Measurements from ENCODE around the gene DCAF11. TPM values are rescaled to one million over a fixed set of nuclear protein-coding genes. Genes with fewer than 3 reads are reported as not detected.
A peak's percentile ranks its signal among the peaks of the same experiment; 100 is the strongest.

Gene DCAF11
- total and polyA plus RNA-seq, 2 of the 8 experiments (the other 6 are each of a cell fraction or from before 2014, with no cell fraction given) = 60.4 to 63.6 TPM

DNA sequence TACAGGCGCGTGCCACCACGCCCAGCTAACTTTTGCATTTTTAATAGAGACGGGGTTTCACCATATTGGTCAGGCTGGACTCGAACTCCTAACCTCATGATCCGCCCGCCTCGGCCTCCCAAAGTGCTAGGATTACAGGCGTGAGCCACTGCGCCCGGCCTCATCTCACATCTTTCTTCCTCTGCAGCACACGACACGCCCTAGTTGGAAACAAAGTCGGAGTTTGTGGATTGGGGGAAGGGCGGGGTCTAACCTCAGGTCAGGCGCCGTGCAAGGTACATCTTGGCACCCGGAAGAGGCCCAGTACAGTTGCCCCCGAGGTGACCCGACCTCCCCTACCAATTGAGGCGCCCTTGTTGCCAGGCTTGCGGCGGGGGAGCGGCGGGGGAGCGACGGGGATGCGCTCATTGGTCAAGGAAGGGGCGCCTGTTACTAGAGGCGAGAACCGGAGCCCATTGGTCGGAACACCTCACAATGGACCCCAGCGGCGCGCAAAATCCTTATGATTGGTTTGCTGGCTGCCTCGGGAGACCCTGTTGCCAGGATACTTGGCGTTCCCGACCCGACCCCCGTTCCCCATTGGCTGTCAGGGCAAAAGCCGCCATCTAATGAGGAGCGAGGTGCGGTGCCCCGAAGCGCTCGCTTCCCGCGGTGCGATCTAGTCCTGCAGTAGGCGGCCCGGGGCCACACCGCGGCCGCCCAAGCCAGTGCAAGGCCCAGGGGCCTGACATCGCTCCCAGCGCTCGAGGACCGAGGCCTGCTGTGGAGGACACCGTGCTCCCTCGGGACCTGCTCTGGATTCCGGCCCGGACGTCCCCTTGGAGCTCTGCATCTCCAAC, 57.1 kb downstream of the DCAF11 start, which contains the start of gene REC8:
TSS of gene REC8 (plus strand) at position 659 of the 839 bp plus-strand sequence. CDS start 473 bp downstream, outside the sequence.
- Histone ChIP-seq H3K23ac (ENCODE audit: insufficient read length) (no peak within 1 kb of the TSS), H4K8ac (ENCODE audit: extremely low read depth, insufficient read depth, low read length) (peak within 1 kb of the TSS; percentile 59; the same call in 1 of the 2 replicates), H2BK20ac (ENCODE audit: low read length) (no peak within 1 kb of the TSS), H3K4ac (replicated peaks; ENCODE audit: insufficient read length, low read depth, low read length) (no peak within 1 kb of the TSS), H3K79me1 (ENCODE audit: low read depth, low read length) (no peaks in the 10 kb centered on the region), H4K91ac (replicated peaks; ENCODE audit: insufficient read length, low read length) (no peak within 1 kb of the TSS), H4K20me1 (replicated peaks in 1 of 2; ENCODE audit: control insufficient read depth in 1 of 2, insufficient read depth in 2 of 2, low read length in 2 of 2) (no peaks in the 10 kb centered on the region), H3K18ac (ENCODE audit: extremely low read depth, low read length) (peak within 1 kb of the TSS; percentile 83), H3K14ac (ENCODE audit: insufficient read length) (no peak within 1 kb of the TSS), H3K79me2 (ENCODE audit: control insufficient read depth in 1 of 2, insufficient read depth in 2 of 2, low read length in 2 of 2) (no peaks in the 10 kb centered on the region), H3K27me3 (replicated peaks in 1 of 4; ENCODE audit: control insufficient read depth in 3 of 4, extremely low read depth in 1 of 4, insufficient read depth in 3 of 4, low read length in 3 of 4) (no peaks in the 10 kb centered on the region), H2BK5ac (ENCODE audit: low read depth, low read length) (peak within 1 kb of the TSS; percentile 60; the same call in 1 of the 2 replicates), H3K56ac (replicated peaks; ENCODE audit: insufficient read length, low read depth, low read length) (no peak within 1 kb of the TSS), H3K36me3 (ENCODE audit: control insufficient read depth in 2 of 4, insufficient read depth in 4 of 4, low read length in 3 of 4) (peaks cover 0 to under 1% (median 0%) of the 10 kb centered on the region in 4 experiments; a peak in 2 of 8 replicates), H3K4me2 (ENCODE audit: insufficient read depth in 1 of 2, low read depth in 2 of 2, low read length in 2 of 2) (peak within 1 kb of the TSS; percentile 75 to 96), H2BK120ac (replicated peaks; ENCODE audit: low read depth, low read length) (no peak within 1 kb of the TSS), H2BK15ac (ENCODE audit: low read length) (0 out of 2 replicates have a peak within 1 kb of the TSS, but pooled peaks have one; percentile 46), H3K27ac (ENCODE audit: low read depth, low read length) (no peak within 1 kb of the TSS), H3K9ac (replicated peaks in 1 of 4; ENCODE audit: extremely low read depth in 1 of 4, low read depth in 3 of 4, low read length in 3 of 4) (peak within 1 kb of the TSS; percentile 37 to 65 (median 54); a peak in 6 of 7 replicates), H4K5ac (ENCODE audit: insufficient read length, low read depth, low read length) (peak within 1 kb of the TSS; percentile 23), H3K4me3 (ENCODE audit: extremely low read depth in 1 of 4, insufficient read depth in 2 of 4, low read depth in 3 of 4, low read length in 4 of 4) (peak within 1 kb of the TSS; percentile 62 to 77 (median 71)), H3K9me3 (ENCODE audit: insufficient read depth in 2 of 2, low read depth in 1 of 2, low read length in 1 of 2) (no peaks in the 10 kb centered on the region), H2BK12ac (ENCODE audit: low read depth, low read length) (peak within 1 kb of the TSS; percentile 55; the same call in 1 of the 2 replicates), H2AFZ (ENCODE audit: low read length) (peak within 1 kb of the TSS; percentile 47; the same call in 1 of the 2 replicates), H3K23me2 (ENCODE audit: low read depth, low read length) (peaks cover 5% of the 10 kb centered on the region; the same call in 1 of the 2 replicates), H3K4me1 (replicated peaks in 1 of 4; ENCODE audit: control insufficient read depth in 3 of 4, insufficient read depth in 4 of 4, low read length in 3 of 4) (peaks cover 0 to 9% (median 7%) of the 10 kb centered on the region in 4 experiments; a peak in 4 of 7 replicates), H2AK5ac (ENCODE audit: low read depth, low read length) (no peak within 1 kb of the TSS)
- WGBS, 2 experiments (ENCODE audit: extremely low coverage in 1 of 2, insufficient coverage in 1 of 2, insufficient read length in 1 of 2, insufficient replicate concordance in 2 of 2, low coverage in 1 of 2, low lambda C conversion rate in 2 of 2, missing lambda C conversion rate in 1 of 2) = 13% methylated on average over 60 of the region's 63 CpGs; no CpG with 5 or more reads in 1 of the 2 experiments
- FAIRE-seq = peak; percentile 42
- DNase-seq (ENCODE audit: low read depth in 1 of 2, low spot score in 2 of 2) = peak; percentile 97
- POLR2A ChIA-PET (ENCODE audit: partially characterized antibody) = interaction anchor here (0.6 to 10.7 kb wide), 19 partner anchors 9 to 120 kb away, joined by 3 to 158 read pairs (median 5); partner anchors contain the start of genes CARMIL3, EMC9, IPO4 and IRF9
- CTCF ChIA-PET (ENCODE audit: partially characterized antibody) = interaction anchor here (0.6 to 1.5 kb wide), 5 partner anchors 9 to 128 kb away, joined by 3 to 6 read pairs (median 4); partner anchors contain the start of gene IRF9
- peak; percentile 84; the same call in 1 of the 2 replicates for TF ChIP-seq KDM1A (IDR thresholded peaks at IDR 0.05; ENCODE audit: borderline replicate concordance, low read length)
- no peak for TF ChIP-seq SP2 (IDR thresholded peaks at IDR 0.05; ENCODE audit: low read length)
- no peak for TF ChIP-seq BACH1 (IDR thresholded peaks at IDR 0.05; ENCODE audit: low read length)
- peak; percentile 58; the same call in 1 of the 2 replicates for TF ChIP-seq PHF8 (conservative IDR thresholded peaks at IDR 0.05; ENCODE audit: low read depth, low read length)
- no peak for TF ChIP-seq SIX5 (IDR thresholded peaks at IDR 0.05; ENCODE audit: low read depth, low read length)
- TF ChIP-seq POLR2A (IDR thresholded peaks at IDR 0.05; ENCODE audit: control extremely low read depth in 1 of 2, low read depth in 2 of 2, low read length in 2 of 2) = peak in 1 of 2 experiments; percentile 44; a peak in 1 of 3 replicates
- TF ChIP-seq MAX (IDR thresholded peaks at IDR 0.05) = no peak; the same call in 1 of the 2 replicates
- TF ChIP-seq SIRT6 (IDR thresholded peaks at IDR 0.05; ENCODE audit: low read length) = no peak
- no peak for TF ChIP-seq TBP (IDR thresholded peaks at IDR 0.05; ENCODE audit: low read depth, low read length)
- TF ChIP-seq SUZ12 (IDR thresholded peaks at IDR 0.05; ENCODE audit: low read length) = no peak
- TF ChIP-seq BRCA1 (IDR thresholded peaks at IDR 0.05; ENCODE audit: low read depth, low read length) = no peak

Measured in H1 (cell line).